IMR-90 (cell line): ENCODE results near the gene ARMCX5. TPM values are rescaled to one million over a fixed set of nuclear protein-coding genes. Genes with fewer than 3 reads are reported as not detected.

Experiments
- ATAC-seq: fragments of 200-7000 bp; cut with Tn5 transposase; 2 replicates; pipeline ENCODE4 v1.9.1; 2020; ENCODE audit warnings: low read depth, mild to moderate bottlenecking, moderate library complexity
- BruUV-seq: library from RNA; stranded (reverse); fragments of 400-500 nt; replicated peaks from 2 replicates; lab custom pipeline; 2021; lab: Mats Ljungman, UMichigan
- CTCF ChIA-PET: fragments of 300-600 bp; formaldehyde crosslinking; extraction: SDS; loops from one replicate; lab custom pipeline; 2021; ENCODE audit warnings: antibody characterized with exemption; lab: Yijun Ruan, JAX
- POLR2A ChIA-PET: fragments of 300-600 bp; sonication (Branson Sonifier 250); formaldehyde crosslinking; loops from one replicate; lab custom pipeline; 2022; ENCODE audit warnings: antibody characterized with exemption; ENCODE audit not compliant: unreplicated experiment; lab: Charles Lee
- DNase-seq: peaks from one replicate; pipeline ENCODE4 v3.0.0; 2013
- H2AFZ ChIP-seq: replicated peaks from 2 replicates; pipeline ENCODE3; 2013; ENCODE audit warnings: low read length, mild to moderate bottlenecking; ENCODE audit not compliant: poor library complexity
- H2AK5ac ChIP-seq: 2 replicates; pipeline ENCODE4 v1.6.1; 2013; ENCODE audit warnings: low read depth, low read length, inconsistent platforms
- H2AK9ac ChIP-seq: replicated peaks from 2 replicates; pipeline ENCODE3; 2013; ENCODE audit warnings: mild to moderate bottlenecking, low read depth, low read length, moderate library complexity; ENCODE audit not compliant: poor library complexity
- H2BK120ac ChIP-seq: 2 replicates; pipeline ENCODE4 v1.6.1; 2013; ENCODE audit warnings: low read depth, low read length, inconsistent platforms
- H2BK15ac ChIP-seq: 3 replicates; pipeline ENCODE4 v1.6.1; 2013; ENCODE audit warnings: low read depth, low read length, inconsistent platforms
- H2BK20ac ChIP-seq: 2 replicates; pipeline ENCODE4 v1.6.1; 2013; ENCODE audit warnings: low read depth, mild to moderate bottlenecking, inconsistent platforms, low read length, moderate library complexity
- H2BK5ac ChIP-seq: 2 replicates; pipeline ENCODE4 v1.6.1; 2013; ENCODE audit warnings: mild to moderate bottlenecking, low read depth, low read length, inconsistent platforms; ENCODE audit not compliant: poor library complexity, severe bottlenecking
- H3K14ac ChIP-seq: replicated peaks from 2 replicates; pipeline ENCODE4 v1.6.1; 2013; ENCODE audit warnings: low read depth, low read length, inconsistent platforms
- H3K18ac ChIP-seq: 2 replicates; pipeline ENCODE4 v1.6.1; 2013; ENCODE audit warnings: low read depth, low read length, control low read depth
- H3K23ac ChIP-seq: 2 replicates; pipeline ENCODE4 v1.6.1; 2013; ENCODE audit warnings: low read depth, low read length, inconsistent platforms
- H3K27ac ChIP-seq: 2 replicates; pipeline ENCODE4 v1.5.1; 2013; ENCODE audit warnings: mild to moderate bottlenecking, control low read depth, low read length; ENCODE audit not compliant: insufficient read depth
- H3K27me3 ChIP-seq: 2 replicates; pipeline ENCODE4 v1.6.1; 2013; ENCODE audit warnings: low read length; ENCODE audit not compliant: control insufficient read depth, insufficient read depth
- H3K36me3 ChIP-seq: 2 replicates; pipeline ENCODE4 v1.6.1; 2013; ENCODE audit warnings: low read length, mixed read lengths; ENCODE audit not compliant: control insufficient read depth, insufficient read depth
- H3K4ac ChIP-seq: 2 replicates; pipeline ENCODE4 v1.6.1; 2013; ENCODE audit warnings: low read depth, low read length, inconsistent platforms
- H3K4me1 ChIP-seq: 2 replicates; pipeline ENCODE4 v1.6.1; 2013; ENCODE audit warnings: low read length, mixed read lengths; ENCODE audit not compliant: control insufficient read depth, insufficient read depth
- H3K4me2 ChIP-seq: 2 replicates; pipeline ENCODE4 v1.6.1; 2013; ENCODE audit warnings: low read depth, mild to moderate bottlenecking, control low read depth, low read length, moderate library complexity
- H3K4me3 ChIP-seq: 2 replicates; pipeline ENCODE4 v1.5.1; 2013; ENCODE audit warnings: low read depth, mild to moderate bottlenecking, control low read depth, low read length, moderate library complexity; ENCODE audit not compliant: insufficient read depth
- H3K56ac ChIP-seq: 2 replicates; pipeline ENCODE4 v1.6.1; 2013; ENCODE audit warnings: low read length, inconsistent platforms; ENCODE audit not compliant: insufficient read depth; ENCODE audit errors: extremely low read depth
- H3K79me1 ChIP-seq, 2 experiments: 2 replicates each; pipeline ENCODE4 v1.6.1; 2013; ENCODE audit warnings: low read length in 2 of 2, inconsistent platforms in 1 of 2, low read depth in 1 of 2
- H3K9ac ChIP-seq: 2 replicates; pipeline ENCODE4 v1.6.1; 2013; ENCODE audit warnings: low read depth, low read length, control low read depth
- H3K9me1 ChIP-seq: 2 replicates; pipeline ENCODE4 v1.6.1; 2013; ENCODE audit warnings: low read length, inconsistent platforms; ENCODE audit not compliant: insufficient read depth
- H3K9me3 ChIP-seq: 2 replicates; pipeline ENCODE4 v1.6.1; 2013; ENCODE audit warnings: low read length; ENCODE audit not compliant: control insufficient read depth, insufficient read depth
- H4K20me1 ChIP-seq: 2 replicates; pipeline ENCODE4 v1.6.1; 2013; ENCODE audit warnings: low read length, inconsistent platforms; ENCODE audit not compliant: insufficient read depth
- H4K5ac ChIP-seq: 2 replicates; pipeline ENCODE4 v1.6.1; 2013; ENCODE audit warnings: mild to moderate bottlenecking, low read depth, low read length, control low read depth
- H4K8ac ChIP-seq, 2 experiments: 2 replicates each; pipeline ENCODE4 v1.6.1; 2013; ENCODE audit warnings: low read depth in 2 of 2, low read length in 2 of 2, control low read depth in 1 of 2, inconsistent platforms in 1 of 2
- H4K91ac ChIP-seq: 2 replicates; pipeline ENCODE4 v1.6.1; 2013; ENCODE audit warnings: low read depth, low read length, inconsistent platforms; ENCODE audit not compliant: insufficient read depth
- BHLHE40 ChIP-seq: fragments of 150-350 bp; IDR thresholded peaks from 2 replicates; pipeline ENCODE4 v1.6.1; 2016; ENCODE audit warnings: mild to moderate bottlenecking, low read depth, low read length
- CEBPB ChIP-seq: IDR thresholded peaks from 2 replicates; pipeline ENCODE4 v1.6.1; 2012; ENCODE audit warnings: low read depth, low read length, improper control_type of control experiment
- CHD1 ChIP-seq: IDR thresholded peaks from 2 replicates; pipeline ENCODE4 v1.6.1; 2012; ENCODE audit warnings: low read depth, low read length, improper control_type of control experiment
- MAZ ChIP-seq: IDR thresholded peaks from 2 replicates; pipeline ENCODE4 v1.6.1; 2012; ENCODE audit warnings: low read depth, mild to moderate bottlenecking, low read length, improper control_type of control experiment, moderate library complexity, borderline replicate concordance
- MXI1 ChIP-seq: IDR thresholded peaks from 2 replicates; pipeline ENCODE4 v1.6.1; 2012; ENCODE audit warnings: low read depth, mild to moderate bottlenecking, low read length, moderate library complexity, borderline replicate concordance
- NFE2L2 ChIP-seq: fragments of 150-350 bp; IDR thresholded peaks from 2 replicates; pipeline ENCODE4 v1.6.1; 2016; ENCODE audit warnings: low read depth, mild to moderate bottlenecking, low read length
- POLR2A ChIP-seq: IDR thresholded peaks from 2 replicates; pipeline ENCODE4 v1.6.1; 2012; ENCODE audit warnings: mild to moderate bottlenecking, low read depth, low read length
- WGBS, 2 experiments: methylation state at CpG; one replicate each; pipeline versions ENCODE4 v1.1.5 to v1.1.7; 2013; ENCODE audit warnings: missing lambda C conversion rate in 2 of 2; ENCODE audit not compliant: insufficient read length in 1 of 2; ENCODE audit errors: extremely low coverage in 2 of 2; 5-methylcytosine and 5-hydroxymethylcytosine counted together
- dilution Hi-C: fragments of 300-500 bp; cut with HindIII; formaldehyde crosslinking; loops from one replicate; pipeline ENCODE4 v1.14.3; 2018; ENCODE audit warnings: low sequenced_read_pairs; ENCODE audit not compliant: unreplicated experiment
- in situ Hi-C: fragments of 300-500 bp; cut with MboI; formaldehyde crosslinking; loops from 3 replicates; pipeline ENCODE4 v1.14.3; 2019; ENCODE audit warnings: low sequenced_read_pairs, inconsistent platforms, mixed read lengths
- intact Hi-C: fragments of 100-400 bp; cut with micrococcal nuclease; formaldehyde crosslinking; loops from 2 replicates; pipeline ENCODE4 v1.10.0; 2022
- polyA plus RNA-seq, 3 experiments: library from polyadenylated mRNA; depleted of rRNA; stranded (reverse); fragments of >200 nt; gene quantifications; 2 replicates each; pipeline ENCODE4 v1.2.3, GENCODE V29; 2012; ENCODE audit warnings: low replicate concordance in 1 of 3
- total RNA-seq: library from RNA; depleted of rRNA; stranded (reverse); fragments of >200 nt; gene quantifications from 2 replicates; pipeline ENCODE4 v1.2.3, GENCODE V29; 2012
- TF ChIP-seq, protein P1 (sequence below): fragments of 150-350 bp; IDR thresholded peaks from 2 replicates; pipeline ENCODE4 v1.6.1; 2016; ENCODE audit warnings: low read depth, mild to moderate bottlenecking, low read length, moderate library complexity, borderline replicate concordance

ARMCX5 gene
- total and polyA plus RNA-seq, 2 of the 4 experiments (the other 2 are of a cell fraction): 12.2 to 24.9 TPM

DNA sequence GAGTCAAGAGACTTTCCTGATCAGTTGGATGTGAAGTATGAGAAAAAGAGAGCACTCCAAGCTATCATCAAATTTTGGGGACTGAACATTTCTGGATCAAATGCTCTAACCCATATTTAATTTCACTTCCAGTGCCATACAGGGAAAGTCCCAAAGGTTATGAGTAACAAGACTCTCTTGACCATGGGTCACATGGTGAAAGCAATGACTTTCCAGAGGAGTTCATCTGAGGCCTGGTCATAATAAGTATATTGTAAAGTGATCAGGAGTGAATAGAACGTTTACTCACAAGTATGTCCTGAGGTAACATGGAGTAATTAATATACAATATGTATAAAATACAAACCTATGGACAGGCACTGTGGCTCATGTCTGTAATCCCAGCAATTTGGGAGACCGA is 40.7 kb upstream of the ARMCX5 start:
- Histone ChIP-seq H4K91ac (no peak overlapping the region), H4K20me1 (no peaks in the 10 kb centered on the region), H2BK15ac (no peak overlapping the region), H2AFZ (no peak overlapping the region), H3K79me1 (no peaks in the 10 kb centered on the region), H3K27me3 (peaks cover 6% of the 10 kb centered on the region), H3K4me1 (no peaks in the 10 kb centered on the region), H3K9me1 (no peaks in the 10 kb centered on the region), H2BK5ac (no peak overlapping the region), H2AK5ac (no peak overlapping the region), H2AK9ac (no peak overlapping the region), H3K56ac (no peak overlapping the region), H3K9ac (no peak overlapping the region), H3K18ac (no peak overlapping the region), H3K9me3 (no peaks in the 10 kb centered on the region), H4K5ac (no peak overlapping the region), H4K8ac (no peak overlapping the region), H2BK20ac (no peak overlapping the region), H2BK120ac (no peak overlapping the region), H3K4ac (no peak overlapping the region), H3K14ac (no peak overlapping the region), H3K4me3 (no peak overlapping the region), H3K36me3 (no peaks in the 10 kb centered on the region), H3K4me2 (no peak overlapping the region), H3K27ac (no peak overlapping the region), H3K23ac (no peak overlapping the region)
- BruUV-seq: no TSS peak
- no peak for TF ChIP-seq MXI1
- TF ChIP-seq CHD1: no peak
- no peak for TF ChIP-seq NFE2L2
- no peak for TF ChIP-seq CEBPB
- TF ChIP-seq BHLHE40: no peak
- TF ChIP-seq POLR2A: no peak
- TF ChIP-seq, protein P1, sequence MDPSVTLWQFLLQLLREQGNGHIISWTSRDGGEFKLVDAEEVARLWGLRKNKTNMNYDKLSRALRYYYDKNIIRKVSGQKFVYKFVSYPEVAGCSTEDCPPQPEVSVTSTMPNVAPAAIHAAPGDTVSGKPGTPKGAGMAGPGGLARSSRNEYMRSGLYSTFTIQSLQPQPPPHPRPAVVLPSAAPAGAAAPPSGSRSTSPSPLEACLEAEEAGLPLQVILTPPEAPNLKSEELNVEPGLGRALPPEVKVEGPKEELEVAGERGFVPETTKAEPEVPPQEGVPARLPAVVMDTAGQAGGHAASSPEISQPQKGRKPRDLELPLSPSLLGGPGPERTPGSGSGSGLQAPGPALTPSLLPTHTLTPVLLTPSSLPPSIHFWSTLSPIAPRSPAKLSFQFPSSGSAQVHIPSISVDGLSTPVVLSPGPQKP: no peak
- no peak for TF ChIP-seq MAZ
- dilution Hi-C loops: no loop called here
- CTCF ChIA-PET: no interaction called here
- no peak for ATAC-seq
- DNase-seq: no peak
- intact Hi-C loops: no loop called here
- no CpG with 5 or more reads among the region's 2 CpGs for WGBS, 2 experiments
- in situ Hi-C loops: no loop called here
- POLR2A ChIA-PET: no interaction called here
